DMS 273 treated with DMSO at 0.1 percent for 48 hours (cell line): ENCODE measurements around the gene SLC5A10.

Experiments
- DNase-seq: peaks from one replicate; lab custom pipeline; 2025; lab: John Stamatoyannopoulos, UW

The SLC5A10 gene

DNA sequence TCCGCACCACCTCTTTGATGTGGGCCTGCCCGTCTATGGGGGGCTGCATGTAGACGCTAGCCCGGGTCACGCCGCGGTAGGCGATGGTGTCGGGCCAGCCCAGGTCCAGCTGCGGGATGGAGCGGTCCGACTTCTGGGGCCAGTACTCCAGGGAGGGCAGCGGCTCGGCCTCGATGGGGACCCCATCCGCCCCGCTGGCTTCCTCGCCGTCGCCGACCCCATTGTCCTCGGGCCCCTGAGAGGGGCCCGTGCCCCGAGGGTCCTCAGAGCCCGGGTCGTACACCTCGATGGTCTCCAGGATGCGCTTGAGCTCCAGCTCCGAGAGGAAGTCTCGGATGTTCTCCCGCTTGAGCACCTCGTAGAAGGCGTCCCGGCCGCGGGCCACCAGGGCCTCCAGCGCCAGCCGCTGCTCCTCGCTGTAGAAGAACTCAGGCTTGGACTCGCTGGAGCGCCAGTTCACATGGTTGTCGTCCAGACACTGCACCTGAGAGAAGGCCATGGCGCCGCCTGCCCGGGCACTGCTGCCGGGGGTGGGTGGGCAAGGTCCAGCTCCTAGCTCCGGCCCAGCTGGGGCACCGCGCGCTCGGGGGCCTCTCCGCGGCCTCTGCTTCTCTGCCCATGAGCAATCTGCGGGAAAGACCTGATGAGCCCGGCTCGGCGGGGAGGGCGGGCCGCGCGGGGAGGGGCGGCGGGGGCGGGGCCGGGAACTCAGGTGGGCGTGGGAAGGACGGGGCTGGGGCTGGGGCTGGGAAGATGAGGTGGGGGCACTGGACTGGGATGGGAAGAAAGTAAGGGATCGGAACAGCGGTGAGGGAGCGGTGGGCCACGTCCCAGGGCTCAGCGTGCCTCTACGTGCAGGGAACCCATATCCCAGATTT is 51.8 kb downstream of the SLC5A10 start:
- DNase-seq, result no peak

DNA sequence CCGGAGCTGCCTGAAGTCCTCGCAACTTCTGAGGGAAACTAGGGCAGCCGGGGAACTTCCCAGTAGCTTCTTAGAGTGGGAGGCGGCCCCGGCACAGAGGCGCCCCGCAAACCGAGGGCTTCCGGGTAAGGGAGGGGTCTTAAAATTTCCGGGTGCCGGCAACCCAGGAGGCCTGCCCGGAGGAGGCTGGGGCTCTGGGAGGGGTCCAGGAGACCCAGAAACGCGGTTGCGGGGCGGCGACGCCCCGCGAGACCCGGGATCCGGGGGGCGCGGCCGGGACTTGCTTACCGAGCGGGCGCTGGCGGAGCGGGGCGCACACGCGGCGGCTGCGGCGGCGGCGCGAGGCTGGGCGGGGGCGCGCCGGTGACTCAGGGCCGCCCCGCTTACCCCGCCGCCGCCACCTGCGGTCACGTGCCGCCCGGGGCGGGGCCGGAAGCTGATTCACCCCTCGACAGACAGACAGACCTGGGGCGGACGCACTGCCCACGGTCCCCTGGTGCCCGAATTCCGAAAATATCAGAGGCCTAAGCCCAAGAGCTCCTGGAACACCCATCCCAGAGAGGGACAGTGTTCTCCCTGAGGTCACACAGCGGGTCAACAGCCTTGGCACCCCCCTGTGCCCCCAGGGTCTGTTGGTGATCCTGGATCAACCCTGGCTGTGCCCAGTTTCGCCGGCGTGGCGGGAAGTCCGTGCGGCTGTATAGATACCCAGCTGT is 52.6 kb downstream of the SLC5A10 start, which contains the start of gene FAM83G:
Gene FAM83G (minus strand): TSS at position 344 of the 716 bp plus-strand sequence. CDS start 723 bp downstream, outside the sequence.
- no peak for DNase-seq

DNA sequence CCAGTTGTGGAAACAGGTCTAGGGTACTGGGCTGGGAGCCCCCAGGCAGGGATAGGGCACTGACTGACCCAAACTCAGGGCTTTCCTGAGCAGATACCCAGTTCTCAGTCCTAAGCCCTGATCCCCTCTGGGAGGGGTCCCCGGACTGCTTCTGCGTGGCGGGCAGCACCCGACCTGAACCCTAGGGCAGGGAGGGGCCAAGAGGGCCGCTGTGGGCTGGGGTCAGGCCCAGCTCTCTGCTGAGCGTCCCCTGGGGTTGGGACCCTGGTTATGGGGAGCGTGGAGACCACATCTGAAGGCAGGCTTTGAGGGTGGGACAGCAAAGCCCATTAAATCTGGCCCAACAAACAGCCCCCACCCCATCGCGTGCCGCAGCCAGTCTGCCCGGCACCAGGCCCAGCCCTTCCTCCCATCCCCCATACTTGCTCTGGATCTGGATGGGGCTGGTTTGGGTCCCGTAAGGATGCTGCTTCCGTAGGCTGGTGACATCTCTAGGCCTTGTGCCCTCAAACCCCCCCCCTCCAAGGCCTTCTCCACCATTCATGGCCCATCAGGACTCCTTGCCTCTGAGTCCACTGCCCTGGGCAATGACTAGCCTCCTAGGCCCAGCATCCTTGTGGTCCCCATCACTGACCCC is 53.3 kb downstream of the SLC5A10 start:
- no peak for DNase-seq

DNA sequence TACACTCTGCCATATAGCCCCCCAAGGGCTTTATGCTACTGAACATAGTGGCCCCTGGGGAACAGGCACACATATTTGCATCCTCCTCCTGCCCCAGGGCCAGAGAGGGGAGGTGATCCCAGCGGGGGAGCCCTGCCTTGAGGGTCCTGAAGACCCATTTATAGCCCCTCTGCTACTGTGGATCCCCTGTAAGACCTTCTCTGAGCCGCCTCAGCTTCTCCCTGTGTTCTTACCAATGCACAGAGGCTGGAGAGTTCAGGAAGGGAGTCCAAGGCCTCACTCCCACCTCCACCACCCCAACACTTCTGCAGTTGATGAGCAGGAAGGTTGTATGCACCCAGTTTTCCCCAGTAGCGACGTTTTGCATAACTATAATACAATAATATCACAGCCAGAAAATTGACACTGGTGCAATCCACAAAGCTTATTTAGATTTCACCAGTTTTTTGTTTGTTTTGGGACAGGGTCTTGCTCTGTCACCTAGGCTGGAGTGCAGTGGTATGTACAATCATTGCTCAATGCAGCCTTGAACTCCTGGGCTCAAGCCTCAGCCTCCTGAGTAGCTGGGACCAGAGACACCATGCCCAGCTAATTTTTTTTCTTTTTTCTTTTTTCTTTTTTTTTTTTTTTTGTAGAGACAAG is 53.9 kb downstream of the SLC5A10 start:
- no peak for DNase-seq

DNA sequence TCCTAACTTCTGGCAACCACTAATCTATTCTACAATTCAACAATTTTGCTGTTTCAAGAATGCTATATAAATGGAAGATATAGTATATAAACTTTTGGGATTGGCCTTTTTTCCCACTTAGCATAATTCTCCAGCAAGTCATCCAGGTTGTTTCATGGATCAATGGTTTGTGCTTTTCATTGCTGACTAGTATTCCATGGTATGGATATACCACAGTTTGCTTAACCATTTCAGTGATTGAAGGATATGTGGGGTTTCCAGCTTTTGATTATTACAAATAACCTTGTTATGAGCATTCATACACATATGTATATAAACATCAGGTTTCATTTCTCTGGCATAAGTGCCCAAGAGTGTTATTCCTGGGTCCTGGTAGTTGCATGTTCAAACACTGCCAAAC is 54.7 kb downstream of the SLC5A10 start:
- no peak for DNase-seq

GRCh38 chr17:19009970-19010369 is 58.0 kb downstream of the SLC5A10 start:
- DNase-seq, result no peak

- DNase-seq, result no peak
Observed at GRCh38 chr17:19010729-19011505, 59.0 kb downstream of the SLC5A10 start.

- DNase-seq, result no peak
Observed at GRCh38 chr17:19011581-19011980, 59.6 kb downstream of the SLC5A10 start.

- no peak for DNase-seq
Observed at GRCh38 chr17:19012171-19013080, 60.5 kb downstream of the SLC5A10 start.

GRCh38 chr17:19013226-19013625 is 61.3 kb downstream of the SLC5A10 start:
- DNase-seq, result no peak

- no peak for DNase-seq
Observed at GRCh38 chr17:19013806-19014627, 62.1 kb downstream of the SLC5A10 start.

- DNase-seq, result no peak
Observed at GRCh38 chr17:19014628-19015215, 62.8 kb downstream of the SLC5A10 start.

GRCh38 chr17:19015428-19015827 is 63.5 kb downstream of the SLC5A10 start:
- no peak for DNase-seq

DNA sequence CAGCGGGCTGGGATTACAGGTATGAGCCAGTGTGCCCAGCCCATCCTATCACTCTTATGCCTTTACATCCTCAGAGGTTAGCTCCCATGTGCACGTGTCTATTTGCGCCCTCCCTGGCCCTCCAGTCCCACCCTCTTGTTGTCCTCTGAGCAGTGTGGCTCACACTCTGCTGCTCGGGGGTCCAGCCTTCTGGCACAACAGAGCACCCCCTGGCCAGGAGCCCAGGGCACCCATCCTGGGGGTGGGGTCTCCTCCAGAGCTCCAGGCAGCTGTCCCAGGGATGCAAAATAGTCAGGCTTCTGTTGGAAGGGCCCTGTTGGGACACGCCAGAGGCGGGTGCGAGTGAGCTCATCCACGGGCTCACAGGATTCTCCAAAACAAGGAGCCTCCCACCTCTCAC is 64.3 kb downstream of the SLC5A10 start:
- no peak for DNase-seq

DNA sequence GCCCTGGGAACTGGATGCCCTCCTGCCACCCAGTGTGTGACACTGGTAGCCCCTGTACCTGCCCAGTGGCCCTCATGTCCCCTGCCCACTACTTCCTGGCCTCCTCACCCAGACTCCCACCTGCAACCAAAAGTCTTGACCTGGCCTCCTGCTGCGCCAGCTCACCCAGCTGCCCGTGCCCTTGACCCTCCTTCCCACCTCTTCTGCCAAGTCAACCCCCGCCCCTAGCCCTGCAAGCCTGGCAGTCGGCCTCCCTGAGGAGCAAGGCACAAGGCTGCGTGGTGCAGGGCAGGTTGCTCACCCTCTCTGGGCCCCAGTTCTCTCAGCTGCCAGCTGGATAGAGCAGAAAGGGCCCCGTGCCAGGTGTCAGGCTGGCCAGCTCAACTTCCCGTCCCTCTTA is 64.9 kb downstream of the SLC5A10 start:
- DNase-seq, result no peak

DNA sequence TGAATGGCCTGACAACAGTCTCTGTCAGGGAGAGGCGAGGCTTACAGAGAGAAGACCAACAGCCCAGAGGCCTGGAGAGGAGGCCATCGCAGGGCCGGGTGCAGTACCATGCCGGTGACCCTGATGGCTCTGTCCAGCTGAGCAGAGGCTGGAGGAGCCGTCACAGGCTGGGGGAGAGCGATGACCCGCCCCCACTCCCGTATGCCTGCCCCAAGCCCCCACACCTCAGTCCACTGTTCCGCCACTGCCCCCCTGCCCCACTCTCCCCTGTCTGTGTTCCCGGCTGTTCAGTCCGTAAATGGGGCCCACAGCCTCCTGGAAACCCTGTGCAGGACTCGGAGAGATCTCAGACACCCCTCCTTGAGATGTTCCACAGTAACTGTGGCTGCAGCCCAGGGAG is 65.4 kb downstream of the SLC5A10 start:
- DNase-seq, result no peak

- DNase-seq, result no peak
Observed at GRCh38 chr17:19017804-19018599, 66.0 kb downstream of the SLC5A10 start.

- DNase-seq, result no peak
Observed at GRCh38 chr17:19018600-19018950, 66.6 kb downstream of the SLC5A10 start.
